Psoas muscle (tissue), 8 donors: ENCODE results near the gene TAF15. TPM values are rescaled to one million over a fixed set of nuclear protein-coding genes. Genes with fewer than 3 reads are reported as not detected.

Source experiments
- ATAC-seq, 4 donors: fragments of 200-7000 bp; cut with Tn5 transposase; one replicate each; pipeline ENCODE4 v1.9.1; 2020; ENCODE audit warnings: moderate library complexity in 3 of 4, mild to moderate bottlenecking in 2 of 4
- DNase-seq, 2 donors: peaks; one replicate each; pipeline ENCODE4 v3.0.0-alpha.2; 2020
- H3K27ac ChIP-seq: fragments of 200-600 bp; one replicate; pipeline ENCODE4 v1.8.0; 2022
- H3K27me3 ChIP-seq, 3 donors: fragments of 200-600 bp in 1 of 3; one replicate each; pipeline versions ENCODE4 v1.6.1 to v1.8.0; 2013 to 2022; ENCODE audit warnings: low read length in 2 of 3, mild to moderate bottlenecking in 2 of 3, moderate library complexity in 1 of 3; ENCODE audit not compliant: insufficient read depth in 3 of 3
- H3K36me3 ChIP-seq, 2 donors: fragments of 200-600 bp in 1 of 2; one replicate each; pipeline versions ENCODE4 v1.6.1 to v1.8.0; 2013 to 2022; ENCODE audit warnings: low read depth in 1 of 2, mild to moderate bottlenecking in 1 of 2, moderate library complexity in 1 of 2; ENCODE audit not compliant: insufficient read depth in 1 of 2
- H3K4me1 ChIP-seq: fragments of 200-600 bp; one replicate; pipeline ENCODE4 v1.8.0; 2022
- H3K4me3 ChIP-seq: fragments of 200-600 bp; one replicate; pipeline ENCODE4 v1.8.0; 2022; ENCODE audit warnings: mild to moderate bottlenecking
- H3K9me3 ChIP-seq: fragments of 200-600 bp; one replicate; pipeline ENCODE4 v1.8.0; 2022
- WGBS, 3 donors: extraction: QIAGEN DNeasy Blood & Tissue Kit; methylation state at CpG; one replicate each; pipeline versions ENCODE4 v1.1.6 to v1.1.7; 2013; 5-methylcytosine and 5-hydroxymethylcytosine counted together
- intact Hi-C, 2 donors: fragments of 100-400 bp; cut with DNase I; formaldehyde crosslinking; loops; one replicate each; pipeline versions ENCODE4 v1.11.0 to v1.14.2; 2022
- polyA plus RNA-seq, 3 donors: library from polyadenylated mRNA; stranded (reverse); fragments of 200-250 nt; gene quantifications; one replicate each; pipeline ENCODE4 v1.2.3, GENCODE V29; 2013
- total RNA-seq, 4 donors: library from RNA; stranded (reverse); fragmentation: NEBNext Ultra II Directional in 2 of 4; extraction: Animal tissue kit (Norgen Biotek cat#: 25700) in 2 of 4; gene quantifications; one replicate each; pipeline versions ENCODE4 v1.2.1 to v1.2.4, GENCODE V29; 2021 to 2023
- TF ChIP-seq, protein P1 (sequence below): fragments of 200-600 bp; IDR thresholded peaks from one replicate; pipeline ENCODE4 v1.8.0; 2022; ENCODE audit warnings: antibody characterized with exemption
- donor health status: healthy with polysubstance abuse.
- donor health status: DM: no; HTN: no; CAD: no; lungs with moderate emphysema.
- donor health status: Bipolar disorder and iron deficiency.
- donor health status: healthy.
- donor health status: DM: yes; HTN: yes; CAD: no.
- donor health status: DM: no; HTN: no; CAD: no.
- donor health status: DM: no; HTN: no; CAD: no.
- donor health status: DM: yes; HTN: yes; CAD: no.

Gene TAF15
- total and polyA plus RNA-seq, 7 donors = 51.9 to 141 (median 105) TPM

DNA sequence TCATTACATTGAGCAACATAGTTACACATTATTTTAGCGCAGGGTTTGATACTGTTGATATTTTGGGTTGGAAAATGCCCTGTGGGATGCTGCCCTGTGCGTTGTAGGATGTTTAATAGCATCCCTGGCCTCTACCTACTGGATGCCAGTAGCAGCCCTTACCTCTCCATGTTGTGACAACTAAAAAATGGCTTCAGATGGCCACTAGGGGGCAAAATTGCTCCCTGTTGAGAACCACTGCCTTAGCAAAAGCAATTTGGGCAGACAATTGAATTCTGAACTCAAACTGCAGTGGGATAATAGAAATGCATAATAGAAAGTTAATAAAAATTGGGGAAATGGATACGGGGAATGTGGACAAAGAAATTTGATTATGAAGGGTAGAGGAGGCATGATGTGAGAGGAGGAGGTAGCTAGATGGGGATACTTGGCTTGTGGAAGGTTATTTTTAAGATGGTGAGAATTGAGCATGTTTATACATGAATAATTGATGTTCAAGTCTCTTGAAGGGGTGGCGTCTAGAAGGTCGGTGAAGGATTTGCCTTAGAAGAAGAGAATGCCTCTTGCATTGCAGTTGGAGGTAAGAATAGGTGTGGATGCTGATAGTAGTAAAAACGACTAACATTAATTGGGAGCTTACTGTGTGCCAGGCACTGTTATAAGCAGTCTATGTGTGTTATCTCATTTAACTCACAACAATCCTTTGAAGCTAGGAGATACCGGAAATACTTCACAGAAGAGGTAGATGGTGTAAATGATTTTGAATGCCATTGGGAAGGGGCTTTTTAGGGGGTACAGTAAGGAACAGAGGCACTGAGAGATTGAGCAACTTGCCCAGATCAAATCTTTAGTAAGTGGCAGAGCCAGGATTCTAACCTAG is 40.4 kb downstream of the TAF15 start:
- ATAC-seq = peak; percentile 46 to 65 (median 63)
- intact Hi-C loops = no loop called here
- no peak overlapping the region for H3K4me3 ChIP-seq
- H3K9me3 ChIP-seq = no peaks in the 10 kb centered on the region
- H3K27me3 ChIP-seq = no peaks in the 10 kb centered on the region
- H3K4me1 ChIP-seq = no peaks in the 10 kb centered on the region
- H3K27ac ChIP-seq = no peak overlapping the region
- DNase-seq = no peak
- peaks cover 6 to 80% of the 10 kb centered on the region in 2 donors for H3K36me3 ChIP-seq
- WGBS, 3 donors = 79 to 82% (median 81%) methylated on average over 7 of the region's 7 CpGs
- TF ChIP-seq, protein P1, sequence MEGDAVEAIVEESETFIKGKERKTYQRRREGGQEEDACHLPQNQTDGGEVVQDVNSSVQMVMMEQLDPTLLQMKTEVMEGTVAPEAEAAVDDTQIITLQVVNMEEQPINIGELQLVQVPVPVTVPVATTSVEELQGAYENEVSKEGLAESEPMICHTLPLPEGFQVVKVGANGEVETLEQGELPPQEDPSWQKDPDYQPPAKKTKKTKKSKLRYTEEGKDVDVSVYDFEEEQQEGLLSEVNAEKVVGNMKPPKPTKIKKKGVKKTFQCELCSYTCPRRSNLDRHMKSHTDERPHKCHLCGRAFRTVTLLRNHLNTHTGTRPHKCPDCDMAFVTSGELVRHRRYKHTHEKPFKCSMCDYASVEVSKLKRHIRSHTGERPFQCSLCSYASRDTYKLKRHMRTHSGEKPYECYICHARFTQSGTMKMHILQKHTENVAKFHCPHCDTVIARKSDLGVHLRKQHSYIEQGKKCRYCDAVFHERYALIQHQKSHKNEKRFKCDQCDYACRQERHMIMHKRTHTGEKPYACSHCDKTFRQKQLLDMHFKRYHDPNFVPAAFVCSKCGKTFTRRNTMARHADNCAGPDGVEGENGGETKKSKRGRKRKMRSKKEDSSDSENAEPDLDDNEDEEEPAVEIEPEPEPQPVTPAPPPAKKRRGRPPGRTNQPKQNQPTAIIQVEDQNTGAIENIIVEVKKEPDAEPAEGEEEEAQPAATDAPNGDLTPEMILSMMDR = peak; percentile 63

DNA sequence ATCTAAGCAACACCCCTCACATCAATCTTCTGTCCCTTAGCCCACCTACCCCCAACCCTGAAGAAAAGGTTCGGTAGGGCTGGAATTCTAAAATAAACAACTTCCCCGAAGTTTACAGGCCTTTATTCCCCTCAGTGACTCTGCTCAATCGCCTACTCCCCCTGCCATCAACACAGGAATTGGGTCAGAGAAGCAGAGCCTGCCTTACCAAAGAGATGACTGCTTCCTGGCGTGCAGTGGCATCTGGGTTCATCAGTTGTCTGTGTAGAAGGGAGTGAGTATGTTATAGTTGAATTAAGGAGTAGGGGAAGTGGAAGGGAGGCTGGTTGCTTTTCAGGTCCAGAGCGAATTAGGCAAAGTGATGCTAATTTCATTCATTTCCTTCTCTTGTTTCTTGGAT is 46.7 kb downstream of the TAF15 start:
- Histone ChIP-seq H3K36me3 (peaks cover 0 to 28% of the 10 kb centered on the region in 2 donors), H3K9me3 (no peaks in the 10 kb centered on the region), H3K27ac (no peak overlapping the region), H3K4me1 (no peaks in the 10 kb centered on the region), H3K4me3 (no peak overlapping the region), H3K27me3 (no peaks in the 10 kb centered on the region)
- intact Hi-C loops = no loop called here
- 59 to 71% (median 66%) methylated on average over 5 of the region's 5 CpGs for WGBS, 3 donors
- TF ChIP-seq, protein P1 = no peak
- DNase-seq = no peak
- ATAC-seq = no peak

DNA sequence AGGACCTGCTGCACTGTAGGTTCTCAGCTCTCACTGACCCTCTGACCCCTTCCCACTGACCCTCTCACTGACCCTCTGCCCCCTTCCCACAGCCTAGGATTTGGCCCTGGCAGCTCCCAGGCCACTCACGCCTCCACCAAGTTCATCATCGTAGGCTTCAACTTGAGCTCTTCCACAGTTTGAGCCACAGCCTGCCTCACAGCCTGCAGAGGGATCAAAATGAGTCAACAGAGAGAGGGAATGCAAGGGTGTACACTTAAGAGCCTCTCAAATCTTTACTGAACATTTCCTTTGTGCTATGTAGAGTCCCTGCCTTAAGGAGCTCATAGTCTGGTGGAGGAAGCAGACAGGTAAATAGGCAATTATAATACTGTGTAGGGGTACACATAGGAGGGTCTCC is 47.3 kb downstream of the TAF15 start:
- Histone ChIP-seq H3K4me3 (no peak overlapping the region), H3K36me3 (peaks cover 0 to 25% of the 10 kb centered on the region in 2 donors), H3K9me3 (no peaks in the 10 kb centered on the region), H3K4me1 (no peaks in the 10 kb centered on the region), H3K27ac (no peak overlapping the region), H3K27me3 (no peaks in the 10 kb centered on the region)
- intact Hi-C loops = no loop called here
- ATAC-seq (no peak), DNase-seq (no peak)
- TF ChIP-seq, protein P1 = no peak
- 82 to 91% (median 87%) methylated on average over 2 of the region's 2 CpGs for WGBS, 3 donors

DNA sequence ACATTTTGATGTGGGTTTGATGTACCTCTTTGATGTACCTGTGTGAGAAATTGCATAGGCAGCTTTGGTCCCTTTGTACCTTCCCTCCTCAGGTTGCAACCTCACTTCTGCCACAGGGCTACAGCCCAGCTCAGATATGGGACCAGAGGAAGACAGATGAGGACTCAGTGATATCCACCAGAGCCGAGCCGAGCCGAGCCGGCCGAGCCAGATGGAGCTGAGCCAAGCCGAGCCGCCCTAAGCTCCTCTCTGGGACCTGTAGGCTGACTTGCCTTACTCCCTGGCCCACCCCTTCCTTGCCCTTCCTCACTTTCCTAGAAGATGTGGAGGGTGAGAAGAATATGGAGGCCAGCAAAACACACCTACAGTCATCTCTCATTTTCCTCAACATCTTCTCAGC is 55.6 kb downstream of the TAF15 start:
- ATAC-seq (no peak), DNase-seq (no peak)
- intact Hi-C loops = no loop called here
- H3K36me3 ChIP-seq = peaks cover 0 to 5% of the 10 kb centered on the region in 2 donors
- TF ChIP-seq, protein P1 = no peak
- H3K27ac ChIP-seq = no peak overlapping the region
- H3K4me1 ChIP-seq = no peaks in the 10 kb centered on the region
- no peak overlapping the region for H3K4me3 ChIP-seq
- no peaks in the 10 kb centered on the region for H3K9me3 ChIP-seq
- no peaks in the 10 kb centered on the region for H3K27me3 ChIP-seq
- WGBS, 3 donors = 64 to 67% (median 65%) methylated on average over 7 of the region's 7 CpGs
